OCI-M1 (cell line): Measurements from ENCODE around the gene VTA1.
A peak's percentile ranks its signal among the peaks of the same experiment; 100 is the strongest.
"Not testable (repeated sequence)": the region's sequence is repeated elsewhere in the genome, so short reads cannot be mapped to it uniquely, and the experiment has no call there.

Experiments
- DNase-seq: peaks from one replicate; lab custom pipeline; 2025; lab: John Stamatoyannopoulos, UW

VTA1 gene

DNA sequence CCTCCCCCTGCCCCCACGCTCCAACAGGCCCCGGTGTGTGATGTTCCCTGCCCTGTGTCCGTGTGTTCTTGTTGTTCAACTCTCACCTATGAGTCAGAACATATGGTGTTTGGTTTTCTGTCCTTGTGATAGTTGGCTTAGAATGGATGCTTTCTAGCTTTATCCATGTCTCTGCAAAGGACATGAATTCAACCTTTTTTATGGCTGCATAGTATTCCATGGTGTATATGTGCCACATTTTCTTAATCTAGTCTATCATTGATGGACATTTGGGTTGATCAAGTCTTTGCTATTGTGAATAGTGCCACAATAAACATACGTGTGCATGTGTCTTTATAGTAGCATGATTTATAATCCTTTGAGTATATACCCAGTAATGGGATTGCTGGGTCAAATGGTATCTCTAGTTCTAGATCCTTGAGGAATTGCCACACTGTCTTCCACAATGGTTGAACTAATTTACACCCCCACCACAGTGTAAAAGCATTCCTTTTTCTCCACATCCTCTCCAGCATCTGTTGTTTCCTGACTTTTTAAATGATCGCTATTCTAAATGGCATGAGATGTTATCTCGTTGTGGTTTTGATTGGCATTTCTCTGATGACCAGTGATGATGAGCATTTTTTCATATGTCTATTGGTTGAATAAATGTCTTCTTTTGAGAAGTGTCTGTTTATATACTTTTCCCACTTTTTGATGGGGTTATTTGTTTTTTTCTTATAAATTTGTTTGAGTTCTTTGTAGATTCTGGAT, 82.6 kb downstream of the VTA1 start:
- not testable (repeated sequence) for DNase-seq

DNA sequence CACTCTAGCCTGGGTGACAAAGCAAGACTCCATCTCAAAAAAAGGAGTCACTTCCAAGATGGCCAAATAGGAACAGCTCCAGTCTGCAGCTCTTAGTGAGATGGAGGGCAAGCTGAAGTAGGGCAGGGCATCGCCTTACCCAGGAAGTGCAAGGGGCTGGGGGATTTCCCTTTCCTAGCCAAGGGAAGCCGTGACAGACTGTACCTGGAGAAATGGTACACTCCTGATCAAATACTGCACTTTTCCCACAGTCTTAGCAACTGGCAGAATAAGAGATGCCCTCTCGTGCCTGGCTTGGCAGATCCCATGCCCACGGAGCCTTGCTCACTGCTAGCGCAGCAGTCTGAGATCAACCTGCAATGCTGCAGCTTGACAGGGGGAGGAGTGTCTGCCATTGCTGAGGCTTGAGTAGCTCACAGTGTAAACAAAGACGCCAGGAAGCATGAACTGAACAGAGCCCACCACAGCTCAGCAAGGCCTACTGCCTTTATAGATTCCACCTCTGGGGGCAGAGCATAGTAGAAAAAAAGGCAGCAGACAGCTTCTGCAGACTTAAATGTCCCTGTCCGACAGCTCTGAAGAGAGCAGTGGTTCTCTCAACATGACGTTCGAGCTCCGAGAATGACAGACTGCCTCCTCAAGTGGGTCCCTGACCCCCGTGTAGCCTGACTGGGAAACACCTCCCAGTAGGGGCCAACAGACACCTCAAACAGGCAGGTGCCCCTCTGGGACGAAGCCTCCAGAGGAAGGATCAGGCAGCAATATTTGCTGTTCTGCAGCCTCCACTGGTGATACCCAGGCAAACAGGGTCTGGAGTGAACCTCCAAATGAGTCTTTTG, 85.4 kb downstream of the VTA1 start:
- DNase-seq = not testable (repeated sequence)

DNA sequence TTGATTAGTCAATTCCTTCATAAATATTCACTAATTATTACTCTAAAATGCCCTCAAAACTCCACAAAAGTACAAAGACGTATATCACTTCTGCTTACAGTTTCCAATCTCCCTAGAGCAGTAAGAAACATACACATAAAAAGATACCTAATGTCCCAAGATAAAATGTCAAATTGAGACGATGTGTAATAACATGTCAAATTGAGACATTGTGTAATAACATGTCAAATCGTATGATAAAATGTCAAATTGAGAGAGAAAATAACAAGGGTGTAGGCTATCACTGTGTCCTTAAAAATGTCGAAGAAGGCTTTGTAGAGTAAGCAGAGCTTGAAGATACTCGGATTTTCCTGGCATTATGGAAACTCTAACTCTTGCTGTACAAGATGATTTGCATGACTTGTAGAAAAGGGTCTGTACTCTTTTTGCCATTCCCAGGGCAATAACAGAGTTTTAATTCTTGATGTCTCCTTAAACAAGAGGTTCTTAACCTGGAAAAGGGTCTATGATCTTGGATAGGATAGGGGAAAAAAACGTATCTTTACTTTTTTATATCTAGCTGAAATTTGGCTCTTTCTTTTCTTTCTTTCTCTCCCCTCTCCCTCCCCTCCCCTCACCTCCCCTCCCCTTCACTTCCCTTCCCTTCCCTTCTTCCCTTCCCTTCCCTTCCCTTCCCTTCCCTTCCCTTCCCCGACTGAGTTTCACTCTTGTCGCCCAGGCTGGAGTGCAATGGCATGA, 87.1 kb downstream of the VTA1 start:
- DNase-seq = no peak

DNA sequence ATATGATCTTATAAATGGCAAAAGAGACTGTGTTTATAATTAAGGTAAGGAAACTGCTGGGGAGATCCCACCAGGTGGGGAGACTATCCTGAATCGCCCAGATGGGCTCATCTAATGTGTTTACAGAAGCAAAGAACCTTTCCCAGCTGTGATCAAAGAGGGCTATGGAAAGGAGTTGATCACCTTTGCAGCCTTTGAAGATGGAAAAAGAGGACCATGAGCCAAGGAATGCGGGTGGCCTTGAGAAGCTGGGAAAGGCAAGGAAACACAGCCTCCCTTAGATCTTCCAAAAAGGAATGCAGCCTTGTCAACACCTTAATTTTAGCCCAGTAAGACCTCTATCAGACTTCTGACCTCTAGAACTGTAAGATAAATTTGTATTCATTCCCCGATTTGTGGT, 88.2 kb downstream of the VTA1 start:
- DNase-seq = no peak

DNA sequence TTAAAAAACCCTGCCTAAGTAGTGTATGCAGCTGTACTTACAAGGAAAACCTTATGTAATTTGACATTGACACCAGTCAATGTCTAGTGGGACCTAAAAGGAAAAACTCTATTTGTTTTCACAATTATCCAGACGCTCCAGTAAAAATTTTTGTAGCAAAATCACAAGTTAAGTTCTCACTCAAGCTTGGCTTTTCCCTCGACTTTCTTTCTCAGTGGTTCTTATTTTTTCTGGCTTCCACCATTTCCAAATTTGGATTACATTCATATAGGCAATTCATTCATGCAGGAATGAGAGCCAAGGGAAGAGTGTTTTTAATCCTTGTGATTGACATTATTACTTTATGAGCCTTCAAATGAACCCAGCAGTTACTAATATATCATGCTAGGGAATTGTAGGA, 88.7 kb downstream of the VTA1 start:
- DNase-seq = no peak

DNA sequence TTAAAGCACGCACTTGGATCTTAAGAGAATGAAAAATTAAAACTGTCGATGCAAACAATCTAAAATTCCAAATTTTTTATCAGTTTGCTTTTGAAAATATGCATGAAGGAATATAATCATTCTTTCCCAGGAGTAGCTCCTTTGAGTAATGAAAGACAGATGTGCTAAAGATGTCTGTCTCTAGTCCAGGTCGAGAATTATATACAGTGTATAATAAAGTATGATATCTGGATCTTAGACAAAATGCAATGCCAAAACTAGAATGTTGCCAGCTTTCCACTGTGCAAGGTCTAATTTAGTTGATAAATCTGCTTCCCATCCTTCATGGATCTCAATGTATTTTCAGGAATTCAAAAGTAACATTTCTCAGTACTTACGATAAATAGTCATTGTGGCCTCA, 89.6 kb downstream of the VTA1 start:
- DNase-seq = no peak

DNA sequence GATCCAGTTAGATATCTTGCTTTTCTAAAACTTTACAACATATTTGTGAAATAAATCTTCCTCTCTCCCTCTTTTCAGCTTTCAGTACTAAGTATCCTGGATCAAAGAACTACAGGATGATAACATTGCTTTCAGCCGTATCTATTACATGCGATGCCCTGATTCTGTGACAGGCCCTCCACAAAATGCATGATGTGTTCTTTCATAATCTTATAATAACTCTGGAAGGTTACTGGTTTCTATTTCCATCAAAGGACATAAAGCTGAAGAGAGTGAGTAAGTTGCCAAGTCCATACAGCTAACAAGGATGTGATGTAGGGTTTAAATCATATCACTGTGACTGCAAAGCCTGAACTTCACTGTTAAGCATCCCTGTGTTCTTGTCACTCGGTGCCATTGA, 91.8 kb downstream of the VTA1 start:
- DNase-seq = no peak

DNA sequence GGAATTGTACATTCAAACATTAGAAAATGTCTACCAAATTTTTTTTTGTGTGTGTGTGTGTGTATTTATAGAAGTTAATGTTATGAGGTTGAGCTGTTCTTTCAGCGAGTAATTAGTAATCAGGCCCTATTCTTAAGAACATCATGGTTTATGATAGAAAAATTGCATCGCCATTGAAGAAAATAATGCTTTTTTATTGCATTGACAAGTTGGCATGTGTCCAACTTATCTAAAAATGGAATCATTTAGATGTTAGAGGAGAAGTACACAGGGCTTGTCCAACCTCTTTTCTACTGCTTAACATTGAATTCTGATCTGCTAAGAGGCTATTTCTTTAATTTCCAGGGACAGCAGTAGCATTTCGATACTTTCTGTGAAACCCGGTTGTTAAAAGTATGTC, 93.1 kb downstream of the VTA1 start:
- DNase-seq = no peak

DNA sequence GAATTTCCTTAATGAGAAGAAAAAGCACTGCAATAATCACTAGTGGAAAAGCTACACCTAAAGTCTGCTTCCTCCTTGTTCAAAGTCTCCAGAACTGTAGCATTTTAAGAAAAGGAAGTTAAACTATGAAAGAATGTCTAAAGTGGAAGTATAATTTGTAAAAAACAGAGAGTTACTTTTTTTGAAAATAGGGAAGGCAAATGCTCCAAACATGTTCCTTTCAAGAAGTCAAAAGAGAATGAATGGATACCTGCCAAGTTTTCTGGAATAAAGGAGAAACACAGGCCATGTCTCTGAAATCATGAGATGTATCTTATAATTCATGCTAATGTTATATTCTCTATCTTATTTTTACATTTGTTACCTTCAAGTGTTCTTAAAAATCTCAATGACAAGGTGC, 94.0 kb downstream of the VTA1 start:
- peak; percentile 16 for DNase-seq

DNA sequence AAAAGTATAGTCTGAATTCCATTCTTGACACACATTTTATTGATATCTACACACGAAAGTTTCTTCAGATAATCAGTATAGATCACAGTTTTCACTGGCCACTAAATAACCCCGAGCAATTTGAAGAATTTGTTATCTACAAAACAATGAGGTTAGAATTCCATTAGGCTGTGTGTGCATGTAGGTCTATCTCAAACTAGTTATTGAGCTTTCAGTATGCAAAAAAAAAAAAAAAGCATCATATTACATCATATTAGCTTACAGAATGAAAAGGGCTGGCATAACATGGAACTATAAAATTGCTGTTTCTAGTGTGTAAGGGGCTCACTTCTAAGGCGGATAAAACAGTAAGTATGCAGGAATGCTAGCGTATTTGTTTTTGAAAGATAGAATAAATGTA, 95.2 kb downstream of the VTA1 start:
- no peak for DNase-seq

DNA sequence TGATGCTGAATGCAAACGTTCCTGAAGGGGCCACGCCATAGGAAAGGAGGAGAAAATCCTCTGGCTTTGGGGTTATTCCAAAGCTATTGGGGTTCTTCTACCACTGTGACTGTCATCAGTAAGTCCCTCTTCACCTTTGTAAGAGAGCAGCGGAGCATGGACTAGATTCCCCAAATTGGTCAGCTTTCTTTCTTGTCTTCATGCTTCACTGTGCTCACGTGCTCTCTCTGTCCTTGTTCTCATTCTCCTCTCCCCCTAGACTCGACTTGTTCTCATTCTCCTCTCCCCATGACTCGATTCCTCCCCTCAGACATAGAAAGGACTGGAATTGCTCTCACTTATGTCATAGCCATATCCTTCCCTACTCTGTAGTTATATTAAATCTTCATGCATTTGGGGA, 99.9 kb downstream of the VTA1 start:
- no peak for DNase-seq

DNA sequence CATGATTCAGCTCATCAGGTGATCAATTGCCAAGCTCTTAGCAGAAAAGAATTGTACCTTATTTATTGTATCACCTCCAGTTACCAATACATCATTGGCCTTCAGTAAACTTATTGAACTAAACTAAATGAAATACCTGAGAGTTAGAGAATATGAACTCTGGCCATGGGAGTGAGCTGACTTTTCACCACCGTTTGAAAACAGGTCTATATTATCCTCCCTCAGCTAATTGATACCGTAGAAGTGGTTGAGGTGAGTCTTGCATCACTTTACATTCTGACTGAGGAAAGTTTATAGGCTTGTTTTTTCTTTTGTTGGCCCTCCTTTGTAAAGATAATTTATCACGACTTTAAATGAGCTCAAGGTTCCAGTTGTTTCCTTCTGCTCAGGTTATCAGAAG, 102.2 kb downstream of the VTA1 start:
- no peak for DNase-seq

DNA sequence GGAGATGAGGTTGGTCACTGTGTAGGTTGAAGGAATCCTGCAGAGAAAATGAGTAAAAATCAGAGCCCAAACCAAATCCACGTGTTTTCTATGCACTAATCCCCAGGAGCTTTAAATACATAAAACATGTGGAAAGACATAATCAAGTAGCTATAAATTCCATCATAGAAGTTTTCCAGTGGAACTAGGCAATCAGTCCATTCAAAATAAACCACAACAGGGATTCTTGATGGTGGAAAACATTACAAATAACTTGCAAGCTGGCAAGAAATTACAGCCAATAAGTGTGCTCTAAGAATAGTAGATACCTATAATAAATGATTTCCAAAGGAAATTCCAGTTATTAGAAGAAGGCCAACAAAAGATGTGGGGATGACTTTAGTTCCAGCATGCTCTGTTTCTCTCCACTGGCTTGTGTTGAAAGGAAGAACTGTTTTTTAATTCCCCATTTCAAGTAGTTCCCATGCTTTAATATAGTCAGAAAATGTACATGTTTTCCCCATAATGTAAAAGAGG, 104.9 kb downstream of the VTA1 start:
- DNase-seq = no peak

DNA sequence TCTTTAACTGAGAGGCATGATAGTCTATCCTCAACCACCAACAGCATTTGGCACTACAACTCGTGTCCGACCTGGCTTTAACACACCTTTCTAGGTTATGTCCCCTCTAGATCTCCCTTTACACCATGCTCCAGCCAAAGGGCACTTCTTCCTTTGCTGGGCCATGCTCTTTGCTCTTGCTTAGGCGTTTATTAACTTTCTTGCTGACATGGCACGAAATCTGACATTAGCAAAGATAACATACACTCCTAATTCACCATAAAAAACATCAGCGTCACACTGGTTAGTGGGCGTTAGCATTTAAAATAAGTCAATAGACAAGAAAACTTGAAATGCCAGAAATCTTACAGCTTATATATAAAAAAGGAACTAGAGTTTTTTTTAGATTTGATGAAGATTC, 107.5 kb downstream of the VTA1 start:
- no peak for DNase-seq

DNA sequence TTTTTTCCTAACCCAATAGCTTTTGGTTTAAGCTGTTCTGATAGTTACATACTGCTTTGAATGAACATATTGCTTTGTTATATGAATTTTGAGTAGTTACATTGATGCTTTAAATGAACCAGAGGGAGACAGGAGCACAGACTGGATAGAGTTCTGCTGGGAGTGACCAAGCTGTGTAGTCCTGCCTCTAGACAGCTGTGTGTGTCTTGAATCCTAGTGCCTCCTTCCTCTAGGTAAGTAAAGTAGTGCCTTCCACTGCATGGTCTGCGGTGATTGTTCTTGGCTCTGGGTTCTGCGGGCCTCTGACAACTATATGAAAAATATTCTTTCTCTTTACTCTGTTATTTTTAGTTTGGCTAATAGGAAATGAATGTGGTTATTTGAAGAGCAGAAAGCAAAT, 108.7 kb downstream of the VTA1 start:
- DNase-seq = no peak

DNA sequence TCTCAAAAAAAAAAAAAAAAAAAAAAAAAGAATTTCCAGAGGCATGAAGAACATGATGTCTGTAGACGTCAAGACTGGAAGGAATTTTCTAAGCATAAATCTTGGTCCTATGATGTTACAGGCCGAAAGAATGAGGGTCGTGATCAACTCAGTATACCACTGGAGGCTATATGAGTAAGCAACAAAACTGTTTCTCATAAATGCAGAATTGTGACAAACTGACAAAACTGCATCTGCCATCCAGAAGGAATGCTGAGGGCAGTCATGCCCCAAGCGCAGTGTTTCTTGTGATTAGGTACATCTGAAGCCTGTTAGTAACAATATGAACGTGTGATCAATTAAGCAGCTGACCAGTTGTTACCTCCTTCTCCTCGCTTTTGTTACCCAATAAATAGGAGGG, 111.2 kb downstream of the VTA1 start:
- DNase-seq = no peak

DNA sequence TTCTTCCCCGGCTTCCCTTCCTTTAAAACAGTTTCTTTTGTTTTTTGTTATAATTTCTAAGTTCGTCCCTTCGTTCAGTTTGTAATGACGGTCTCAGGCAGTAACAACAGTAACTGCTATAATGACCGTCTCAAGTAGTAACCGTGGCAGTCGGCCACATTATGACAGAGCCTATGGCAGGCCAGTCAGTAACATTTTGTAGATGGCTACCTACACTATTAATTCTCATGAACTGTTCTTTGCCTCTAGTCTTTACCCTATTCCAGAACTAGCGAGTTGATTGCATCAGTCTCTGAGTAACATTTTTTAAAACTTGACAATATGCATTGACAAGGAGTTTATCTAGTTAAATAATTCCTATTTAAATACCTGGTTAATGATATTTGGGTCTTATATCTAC, 111.7 kb downstream of the VTA1 start:
- DNase-seq = no peak

DNA sequence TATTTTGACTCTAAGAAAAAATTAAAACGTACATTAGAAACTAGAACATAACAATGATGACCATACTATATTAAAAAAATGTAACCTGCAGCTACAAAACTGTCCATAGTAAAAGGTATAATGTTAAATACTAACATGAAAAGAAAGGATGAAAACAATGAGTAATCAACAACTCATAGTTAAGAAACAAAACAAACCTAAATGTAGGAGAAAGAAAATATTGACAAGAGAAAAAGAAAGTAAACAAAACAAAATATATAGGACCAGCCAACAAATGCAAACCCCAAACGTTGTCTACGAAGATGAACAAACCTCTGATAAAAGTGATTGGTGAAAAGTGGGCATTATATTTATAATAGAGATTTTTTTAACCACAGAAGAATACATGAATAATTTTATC, 113.7 kb downstream of the VTA1 start:
- DNase-seq = no peak

DNA sequence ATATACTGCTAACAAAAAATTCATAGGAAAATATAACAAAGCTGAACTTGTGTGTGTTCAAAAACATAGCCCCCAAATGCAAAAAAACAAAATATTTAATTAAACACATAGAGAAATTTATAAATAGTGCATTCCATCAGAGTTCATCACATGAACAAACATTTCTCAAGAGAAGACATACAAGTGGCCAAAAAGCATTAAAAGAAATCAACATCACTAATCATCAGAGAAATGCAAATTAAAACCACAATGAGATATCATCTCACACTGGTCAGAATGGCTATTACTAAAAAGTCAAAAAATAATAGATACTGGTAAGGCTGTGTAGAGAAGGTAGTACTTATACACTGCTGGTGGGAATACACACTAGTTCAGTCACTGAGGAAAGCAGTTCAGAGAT, 115.2 kb downstream of the VTA1 start:
- DNase-seq = no peak

DNA sequence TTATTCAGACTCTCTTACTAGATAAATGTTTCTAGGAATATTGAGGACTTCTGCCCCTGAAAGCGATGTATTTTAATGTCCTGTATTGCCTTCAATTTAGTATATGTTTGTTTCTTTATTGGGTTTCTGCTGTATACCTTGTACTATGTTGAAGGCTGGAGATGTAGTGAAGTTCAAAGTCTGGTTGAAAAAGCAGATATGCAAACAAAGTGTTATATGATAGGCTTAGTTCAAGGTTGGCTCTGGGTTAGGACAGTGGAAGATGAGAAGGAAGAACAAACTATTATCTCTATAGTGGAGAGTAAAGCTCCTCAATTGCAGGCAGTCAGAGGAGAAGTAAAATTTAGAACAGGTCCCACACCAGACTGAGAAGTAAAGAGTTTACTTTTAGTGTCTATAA, 118.4 kb downstream of the VTA1 start:
- peak; percentile 15 for DNase-seq

DNA sequence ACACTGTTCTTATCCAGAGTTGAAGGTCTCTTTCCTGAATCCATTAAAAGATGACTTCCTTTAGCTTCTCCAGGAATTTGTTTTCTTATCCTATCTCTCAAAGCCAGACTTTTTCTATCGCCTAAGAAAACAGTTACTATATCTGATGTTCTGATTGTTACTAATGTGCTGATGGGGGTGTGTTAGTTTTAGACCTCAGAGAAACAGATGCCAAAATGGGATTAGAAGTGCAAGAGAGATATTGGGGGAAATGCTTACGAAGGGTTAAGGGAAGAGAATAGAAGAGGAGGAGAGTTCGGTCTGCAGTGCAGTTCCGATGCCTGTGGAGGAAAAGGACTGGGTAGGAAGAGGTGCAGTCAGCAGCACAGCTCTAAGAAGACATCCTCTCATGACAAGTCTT, 119.0 kb downstream of the VTA1 start:
- DNase-seq = peak; percentile 20

DNA sequence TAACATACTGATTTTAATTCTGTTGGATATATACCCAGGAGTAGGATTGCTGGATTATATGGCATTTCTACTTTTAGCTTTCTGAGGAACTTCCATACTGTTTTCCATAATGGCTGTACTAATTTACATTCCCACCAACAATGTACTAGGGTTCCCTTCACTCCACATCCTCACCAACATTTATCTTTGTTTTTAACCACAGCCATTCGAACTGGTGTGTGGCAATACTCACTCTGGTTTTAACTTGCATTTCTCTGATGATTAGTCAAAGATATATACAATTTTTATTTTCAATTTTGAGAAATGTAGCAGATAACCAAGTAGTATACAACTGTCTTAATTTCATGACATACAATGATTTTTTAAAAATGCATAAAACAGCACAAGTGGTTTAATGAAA, 124.4 kb downstream of the VTA1 start:
- peak; percentile 10 for DNase-seq
